Measurements from ENCODE around the gene TSSK6.

The TSSK6 gene

GRCh38 chr19:19502808-19503602 is 12.3 kb downstream of the TSSK6 start:
- DNase-seq: no peak

- no peak for DNase-seq
Measured at GRCh38 chr19:19502281-19502680, 13.1 kb downstream of the TSSK6 start.

GRCh38 chr19:19501798-19502197 is 13.6 kb downstream of the TSSK6 start:
- DNase-seq: no peak

- no peak for DNase-seq
Measured at GRCh38 chr19:19500975-19501644, 14.2 kb downstream of the TSSK6 start.

- DNase-seq: no peak
Measured at GRCh38 chr19:19499272-19499995, 15.9 kb downstream of the TSSK6 start.

GRCh38 chr19:19498255-19498991 is 16.9 kb downstream of the TSSK6 start:
- DNase-seq: no peak

GRCh38 chr19:19495614-19496603 is 19.4 kb downstream of the TSSK6 start:
- no peak for DNase-seq

- no peak for DNase-seq
Measured at GRCh38 chr19:19493841-19494546, 21.4 kb downstream of the TSSK6 start.

- no peak for DNase-seq
Measured at GRCh38 chr19:19492026-19492610, 23.2 kb downstream of the TSSK6 start.

- no peak for DNase-seq
Measured at GRCh38 chr19:19491321-19492025, 23.9 kb downstream of the TSSK6 start.

GRCh38 chr19:19490214-19490968 is 25.0 kb downstream of the TSSK6 start:
- peak; percentile 78 for DNase-seq

GRCh38 chr19:19489804-19490204 is 25.5 kb downstream of the TSSK6 start:
- DNase-seq: peak; percentile 59

- DNase-seq: peak; percentile 81
Measured at GRCh38 chr19:19488875-19489690, 26.3 kb downstream of the TSSK6 start.

GRCh38 chr19:19487950-19488874 is 27.1 kb downstream of the TSSK6 start:
- no peak for DNase-seq

- DNase-seq: no peak
Measured at GRCh38 chr19:19487077-19487949, 28.0 kb downstream of the TSSK6 start.
